Measurements from ENCODE around the gene USH2A.
"Not testable (repeated sequence)": the region's sequence is repeated elsewhere in the genome, so short reads cannot be mapped to it uniquely, and the experiment has no call there.

Gene USH2A

GRCh38 chr1:216046336-216046735 lies 376.9 kb downstream of the USH2A start:
- no peak for DNase-seq (ENCODE audit: low read depth)

GRCh38 chr1:216045400-216045799 lies 377.8 kb downstream of the USH2A start:
- no peak for DNase-seq (ENCODE audit: low read depth)

GRCh38 chr1:216044538-216044937 lies 378.7 kb downstream of the USH2A start:
- DNase-seq (ENCODE audit: low read depth), result no peak

DNA sequence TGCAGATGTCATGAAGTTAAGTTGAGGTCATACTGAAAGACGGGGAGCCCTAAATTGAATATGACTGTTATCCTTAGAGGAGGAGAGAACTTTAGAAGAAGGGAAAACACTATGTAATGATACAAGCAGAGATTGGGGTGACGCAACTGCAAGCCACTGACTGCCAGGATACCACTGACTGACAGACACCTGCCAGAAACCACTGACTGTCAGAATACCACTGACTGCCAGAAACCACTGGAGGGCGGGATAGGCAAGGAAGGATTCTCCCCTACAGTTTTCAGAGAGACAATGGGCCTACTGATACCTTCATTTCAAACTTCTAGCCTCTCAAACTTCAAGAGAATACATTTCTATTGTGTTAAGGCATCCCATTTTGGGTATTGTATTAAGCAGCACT lies 388.7 kb downstream of the USH2A start:
- no peak for DNase-seq (ENCODE audit: low read depth)

DNA sequence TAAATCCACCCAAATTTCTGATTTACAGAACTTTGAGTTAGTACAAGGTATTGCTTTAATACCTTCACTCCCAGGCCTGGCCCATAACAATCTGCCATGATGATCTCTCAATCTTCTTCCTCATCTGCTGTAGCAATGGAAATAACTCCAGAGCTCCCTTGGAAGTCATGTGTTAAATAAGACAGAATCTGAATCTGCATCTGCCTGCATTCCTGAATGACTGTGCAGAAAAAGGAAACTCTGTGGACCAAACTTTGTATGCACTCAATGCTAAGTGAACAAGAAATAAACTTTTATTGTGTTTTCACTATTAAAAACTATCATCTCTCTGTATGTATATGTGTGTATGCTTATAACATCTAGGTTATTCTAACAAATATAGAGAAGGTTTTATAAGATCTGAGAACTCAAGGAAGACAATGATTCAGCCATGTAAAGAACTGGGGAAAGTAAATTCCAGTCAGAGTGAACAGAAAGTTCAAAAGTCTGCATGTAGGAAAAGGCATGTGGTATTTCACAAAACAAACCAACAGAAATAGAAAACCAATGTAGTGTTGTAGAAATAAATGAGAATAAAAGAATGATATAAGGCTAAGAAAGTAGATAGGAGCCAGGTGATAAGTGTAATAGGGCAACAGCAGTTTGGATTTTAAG lies 390.2 kb downstream of the USH2A start:
- no peak for DNase-seq (ENCODE audit: low read depth)

DNA sequence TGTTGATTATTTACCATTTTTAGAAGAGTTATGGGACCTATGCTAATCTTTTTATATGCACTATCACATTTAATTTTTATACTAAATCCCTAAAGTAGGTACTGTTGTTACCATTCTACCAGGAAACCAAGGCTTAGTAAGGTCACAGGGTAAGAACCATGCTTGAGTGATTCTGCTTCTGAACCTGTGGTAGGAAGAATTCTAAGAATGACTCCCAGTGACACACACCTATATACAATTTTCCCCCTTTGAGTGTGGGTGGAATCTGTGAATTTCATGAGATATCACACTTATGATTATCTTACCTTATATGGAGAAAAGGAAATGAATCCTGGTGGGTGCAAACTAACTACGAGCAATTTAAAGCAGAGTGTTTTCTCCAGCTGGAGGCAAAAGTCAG lies 391.0 kb downstream of the USH2A start:
- no peak for DNase-seq (ENCODE audit: low read depth)

DNA sequence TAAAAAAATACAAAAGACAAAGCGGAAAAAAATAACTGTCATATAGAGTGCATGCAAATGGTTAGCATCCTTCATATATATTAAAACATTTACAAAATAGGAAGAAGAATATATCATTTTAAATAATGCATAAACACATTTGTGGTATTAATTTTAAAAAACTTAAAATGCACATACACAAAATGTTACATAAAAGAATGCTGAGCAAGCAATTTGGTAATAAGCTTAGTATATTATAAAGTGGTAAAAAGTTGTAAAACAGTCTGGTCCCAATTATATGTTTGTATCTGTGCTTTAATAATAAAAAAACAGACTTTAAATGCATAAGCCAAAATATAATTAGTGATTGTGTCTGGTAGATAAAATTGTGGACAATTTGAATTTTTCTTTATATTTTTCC lies 394.6 kb downstream of the USH2A start:
- DNase-seq (ENCODE audit: low read depth), result no peak

GRCh38 chr1:216024546-216024945 lies 398.7 kb downstream of the USH2A start:
- no peak for DNase-seq (ENCODE audit: low read depth)

GRCh38 chr1:216020743-216021345 lies 402.4 kb downstream of the USH2A start:
- DNase-seq (ENCODE audit: low read depth), result no peak

- DNase-seq (ENCODE audit: low read depth), result no peak
Observed at GRCh38 chr1:216015116-216015515, 408.1 kb downstream of the USH2A start.

- no peak for DNase-seq (ENCODE audit: low read depth)
Observed at GRCh38 chr1:216014086-216014485, 409.2 kb downstream of the USH2A start.

DNA sequence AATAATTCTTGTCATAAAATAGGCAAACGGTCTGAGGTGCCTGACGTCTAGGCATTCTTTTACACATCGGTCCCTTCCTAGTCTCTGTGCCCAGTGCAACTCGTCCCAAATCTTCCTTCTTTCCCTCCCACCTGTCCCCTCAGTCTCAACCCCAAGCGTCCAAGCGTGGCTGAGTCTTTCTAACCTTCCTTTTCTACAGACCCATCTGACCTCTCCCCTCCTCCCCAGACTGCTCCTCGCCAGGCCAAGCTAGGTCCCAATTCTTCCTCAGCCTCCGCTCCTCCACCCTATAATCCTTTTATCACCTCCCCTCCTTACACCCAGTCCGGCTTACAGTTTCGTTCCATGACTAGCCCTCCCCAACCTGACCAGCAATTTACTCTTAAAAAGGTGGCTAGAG lies 413.8 kb downstream of the USH2A start:
- DNase-seq (ENCODE audit: low read depth), result not testable (repeated sequence)

DNA sequence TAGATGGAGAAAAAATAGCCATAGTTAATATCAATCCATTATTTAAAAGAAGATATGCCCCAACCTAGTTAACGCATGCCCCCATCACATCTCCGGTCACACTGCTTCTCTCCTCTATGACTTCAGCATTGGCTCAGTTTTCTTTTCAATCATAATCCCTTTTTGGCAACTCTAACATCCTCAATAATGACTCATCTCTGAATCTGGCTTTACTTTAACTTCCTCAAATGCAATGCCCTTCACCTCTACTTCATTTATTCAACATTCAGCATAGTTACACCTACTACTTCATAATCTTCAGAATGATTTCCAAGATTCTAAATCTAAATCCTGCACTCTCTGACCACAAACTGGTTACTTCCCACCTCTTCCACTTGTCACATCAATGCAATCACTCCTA lies 417.3 kb downstream of the USH2A start:
- no peak for DNase-seq (ENCODE audit: low read depth)

- no peak for DNase-seq (ENCODE audit: low read depth)
Observed at GRCh38 chr1:215992620-215993019, 430.6 kb downstream of the USH2A start.

GRCh38 chr1:215987092-215987875 lies 436.0 kb downstream of the USH2A start:
- DNase-seq (ENCODE audit: low read depth), result no peak

DNA sequence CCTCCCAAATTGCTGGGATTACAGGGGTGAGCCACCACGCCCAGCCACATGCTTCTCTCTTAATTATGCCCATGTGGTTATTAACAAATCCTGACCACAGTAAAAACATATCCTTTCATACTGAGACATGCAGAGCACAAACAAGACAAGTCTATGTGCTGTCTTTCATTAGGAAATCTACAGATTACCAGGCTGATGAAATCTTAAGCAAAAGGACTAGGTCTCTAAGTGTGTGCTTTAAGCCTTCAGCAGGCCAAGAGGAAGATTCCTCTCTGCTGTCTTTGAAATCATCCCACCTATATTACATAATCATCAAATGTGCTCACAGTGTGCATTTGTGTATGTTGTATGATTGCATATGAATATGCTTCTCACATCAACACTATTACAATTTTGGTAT lies 436.8 kb downstream of the USH2A start:
- no peak for DNase-seq (ENCODE audit: low read depth)

DNA sequence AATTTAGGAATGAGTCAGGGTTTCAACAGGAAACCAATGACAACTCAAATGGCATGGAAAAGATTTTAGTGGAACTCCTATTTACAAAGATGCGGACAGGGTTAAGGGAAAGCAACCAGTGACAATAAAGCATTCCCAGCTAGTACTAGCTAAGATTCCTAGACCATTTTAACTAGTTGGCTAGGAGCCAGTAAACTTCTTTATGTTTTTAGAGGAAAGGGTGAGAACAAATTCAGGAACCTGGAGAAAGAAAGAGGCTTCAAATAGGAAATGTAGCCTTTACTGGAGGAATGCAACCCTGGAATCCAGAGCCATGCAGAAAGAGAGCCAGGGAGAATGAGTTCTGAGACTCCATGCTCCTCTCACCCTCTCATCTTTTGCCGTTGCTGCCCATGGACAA lies 439.6 kb downstream of the USH2A start:
- DNase-seq (ENCODE audit: low read depth), result no peak

- DNase-seq (ENCODE audit: low read depth), result no peak
Observed at GRCh38 chr1:215971793-215972441, 451.3 kb downstream of the USH2A start.

DNA sequence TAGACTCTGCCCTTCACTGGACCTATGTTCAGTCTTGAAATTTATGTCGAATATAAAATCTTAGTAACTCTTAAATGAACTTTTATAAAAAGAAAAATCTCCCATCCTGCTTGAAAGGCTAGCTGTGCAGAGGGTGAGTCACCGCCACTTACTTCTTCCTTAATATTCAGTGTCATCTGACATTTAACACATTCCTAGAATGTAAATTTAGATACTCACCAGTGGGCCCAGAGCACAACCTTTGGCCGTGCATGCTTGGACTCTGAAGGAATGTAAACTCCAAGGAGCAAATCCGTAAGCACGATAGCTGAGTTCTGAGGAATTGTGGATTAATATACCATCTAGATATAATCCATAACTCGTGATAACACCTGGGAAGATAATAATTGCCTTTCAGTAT lies 452.8 kb downstream of the USH2A start:
- no peak for DNase-seq (ENCODE audit: low read depth)

DNA sequence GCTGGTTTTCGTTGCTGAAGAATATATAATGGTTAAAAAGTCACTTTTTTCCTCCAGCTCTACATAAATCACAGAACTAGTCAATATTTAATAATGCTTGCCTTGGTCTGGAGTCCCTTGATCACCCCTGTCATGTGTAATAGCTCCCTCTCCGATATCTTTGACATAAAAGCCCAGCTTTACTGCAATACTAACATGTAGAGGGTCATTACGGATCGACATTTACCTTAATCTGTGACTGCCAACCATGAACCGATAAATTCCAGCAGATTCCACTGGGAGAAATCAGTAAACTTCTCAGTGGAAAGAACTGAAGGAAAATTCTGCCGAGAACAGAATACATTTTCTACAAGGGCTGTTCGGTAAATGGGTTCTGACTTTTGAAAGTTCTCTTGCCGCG lies 459.6 kb downstream of the USH2A start:
- DNase-seq (ENCODE audit: low read depth), result no peak

DNA sequence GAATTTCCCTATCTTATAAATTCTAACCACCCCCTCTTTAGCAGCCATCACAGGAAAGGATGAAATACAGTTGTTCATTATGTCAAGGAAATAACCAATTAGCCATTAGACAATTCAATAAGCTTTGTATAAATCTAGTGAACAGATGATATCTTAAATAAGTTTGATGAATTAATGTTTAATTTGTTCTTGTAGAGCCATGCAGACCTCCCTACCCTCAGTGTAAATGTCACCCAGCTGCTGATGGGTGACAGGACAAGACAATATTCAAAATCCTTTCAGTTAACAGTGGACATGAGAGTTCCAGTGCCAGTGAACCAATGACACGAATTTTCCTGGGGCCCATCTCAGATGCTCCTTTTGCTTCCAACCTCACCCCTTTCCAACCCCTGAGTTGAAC lies 460.2 kb downstream of the USH2A start:
- no peak for DNase-seq (ENCODE audit: low read depth)

GRCh38 chr1:215958841-215959240 lies 464.4 kb downstream of the USH2A start:
- DNase-seq (ENCODE audit: low read depth), result no peak

DNA sequence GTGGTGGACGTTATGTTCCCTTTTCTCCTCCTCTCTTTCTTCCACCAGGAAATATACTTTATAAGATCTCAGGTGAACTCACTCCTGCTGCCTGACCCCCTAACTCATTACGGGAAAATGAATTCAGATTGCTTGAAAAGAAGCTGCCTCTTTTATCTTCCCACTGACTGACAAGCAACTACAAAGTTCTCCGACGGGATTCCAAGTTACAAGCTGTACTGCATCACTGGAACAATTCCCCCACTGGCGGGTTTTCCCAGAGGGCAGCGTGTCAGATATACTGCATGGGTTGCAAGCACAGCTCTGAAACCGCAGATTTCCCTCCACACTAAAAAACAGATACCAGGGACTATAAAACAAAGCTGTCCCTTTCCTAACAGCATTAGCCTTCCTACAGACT lies 465.6 kb downstream of the USH2A start:
- no peak for DNase-seq (ENCODE audit: low read depth)
